IMR-90 (cell line): Measurements from ENCODE around the gene TJP1. TPM values are rescaled to one million over a fixed set of nuclear protein-coding genes. Genes with fewer than 3 reads are reported as not detected.

ENCODE experiments used
- ATAC-seq: fragments of 200-7000 bp; cut with Tn5 transposase; 2 replicates; pipeline ENCODE4 v1.9.1; 2020; ENCODE audit warnings: low read depth, mild to moderate bottlenecking, moderate library complexity
- BruUV-seq: library from RNA; stranded (reverse); fragments of 400-500 nt; replicated peaks from 2 replicates; lab custom pipeline; 2021; lab: Mats Ljungman, UMichigan
- CTCF ChIA-PET: fragments of 300-600 bp; formaldehyde crosslinking; extraction: SDS; loops from one replicate; lab custom pipeline; 2021; ENCODE audit warnings: antibody characterized with exemption; lab: Yijun Ruan, JAX
- POLR2A ChIA-PET: fragments of 300-600 bp; sonication (Branson Sonifier 250); formaldehyde crosslinking; loops from one replicate; lab custom pipeline; 2022; ENCODE audit warnings: antibody characterized with exemption; ENCODE audit not compliant: unreplicated experiment; lab: Charles Lee
- DNase-seq: peaks from one replicate; pipeline ENCODE4 v3.0.0; 2013
- H2AFZ ChIP-seq: replicated peaks from 2 replicates; pipeline ENCODE3; 2013; ENCODE audit warnings: low read length, mild to moderate bottlenecking; ENCODE audit not compliant: poor library complexity
- H2AK5ac ChIP-seq: 2 replicates; pipeline ENCODE4 v1.6.1; 2013; ENCODE audit warnings: low read depth, low read length, inconsistent platforms
- H2AK9ac ChIP-seq: replicated peaks from 2 replicates; pipeline ENCODE3; 2013; ENCODE audit warnings: mild to moderate bottlenecking, low read depth, low read length, moderate library complexity; ENCODE audit not compliant: poor library complexity
- H2BK120ac ChIP-seq: 2 replicates; pipeline ENCODE4 v1.6.1; 2013; ENCODE audit warnings: low read depth, low read length, inconsistent platforms
- H2BK15ac ChIP-seq: 3 replicates; pipeline ENCODE4 v1.6.1; 2013; ENCODE audit warnings: low read depth, low read length, inconsistent platforms
- H2BK20ac ChIP-seq: 2 replicates; pipeline ENCODE4 v1.6.1; 2013; ENCODE audit warnings: low read depth, mild to moderate bottlenecking, inconsistent platforms, low read length, moderate library complexity
- H2BK5ac ChIP-seq: 2 replicates; pipeline ENCODE4 v1.6.1; 2013; ENCODE audit warnings: mild to moderate bottlenecking, low read depth, low read length, inconsistent platforms; ENCODE audit not compliant: poor library complexity, severe bottlenecking
- H3K14ac ChIP-seq: replicated peaks from 2 replicates; pipeline ENCODE4 v1.6.1; 2013; ENCODE audit warnings: low read depth, low read length, inconsistent platforms
- H3K18ac ChIP-seq: 2 replicates; pipeline ENCODE4 v1.6.1; 2013; ENCODE audit warnings: low read depth, low read length, control low read depth
- H3K23ac ChIP-seq: 2 replicates; pipeline ENCODE4 v1.6.1; 2013; ENCODE audit warnings: low read depth, low read length, inconsistent platforms
- H3K27ac ChIP-seq: 2 replicates; pipeline ENCODE4 v1.5.1; 2013; ENCODE audit warnings: mild to moderate bottlenecking, control low read depth, low read length; ENCODE audit not compliant: insufficient read depth
- H3K27me3 ChIP-seq: 2 replicates; pipeline ENCODE4 v1.6.1; 2013; ENCODE audit warnings: low read length; ENCODE audit not compliant: control insufficient read depth, insufficient read depth
- H3K36me3 ChIP-seq: 2 replicates; pipeline ENCODE4 v1.6.1; 2013; ENCODE audit warnings: low read length, mixed read lengths; ENCODE audit not compliant: control insufficient read depth, insufficient read depth
- H3K4ac ChIP-seq: 2 replicates; pipeline ENCODE4 v1.6.1; 2013; ENCODE audit warnings: low read depth, low read length, inconsistent platforms
- H3K4me1 ChIP-seq: 2 replicates; pipeline ENCODE4 v1.6.1; 2013; ENCODE audit warnings: low read length, mixed read lengths; ENCODE audit not compliant: control insufficient read depth, insufficient read depth
- H3K4me2 ChIP-seq: 2 replicates; pipeline ENCODE4 v1.6.1; 2013; ENCODE audit warnings: low read depth, mild to moderate bottlenecking, control low read depth, low read length, moderate library complexity
- H3K4me3 ChIP-seq: 2 replicates; pipeline ENCODE4 v1.5.1; 2013; ENCODE audit warnings: low read depth, mild to moderate bottlenecking, control low read depth, low read length, moderate library complexity; ENCODE audit not compliant: insufficient read depth
- H3K56ac ChIP-seq: 2 replicates; pipeline ENCODE4 v1.6.1; 2013; ENCODE audit warnings: low read length, inconsistent platforms; ENCODE audit not compliant: insufficient read depth; ENCODE audit errors: extremely low read depth
- H3K79me1 ChIP-seq, 2 experiments: 2 replicates each; pipeline ENCODE4 v1.6.1; 2013; ENCODE audit warnings: low read length in 2 of 2, inconsistent platforms in 1 of 2, low read depth in 1 of 2
- H3K9ac ChIP-seq: 2 replicates; pipeline ENCODE4 v1.6.1; 2013; ENCODE audit warnings: low read depth, low read length, control low read depth
- H3K9me1 ChIP-seq: 2 replicates; pipeline ENCODE4 v1.6.1; 2013; ENCODE audit warnings: low read length, inconsistent platforms; ENCODE audit not compliant: insufficient read depth
- H3K9me3 ChIP-seq: 2 replicates; pipeline ENCODE4 v1.6.1; 2013; ENCODE audit warnings: low read length; ENCODE audit not compliant: control insufficient read depth, insufficient read depth
- H4K20me1 ChIP-seq: 2 replicates; pipeline ENCODE4 v1.6.1; 2013; ENCODE audit warnings: low read length, inconsistent platforms; ENCODE audit not compliant: insufficient read depth
- H4K5ac ChIP-seq: 2 replicates; pipeline ENCODE4 v1.6.1; 2013; ENCODE audit warnings: mild to moderate bottlenecking, low read depth, low read length, control low read depth
- H4K8ac ChIP-seq, 2 experiments: 2 replicates each; pipeline ENCODE4 v1.6.1; 2013; ENCODE audit warnings: low read depth in 2 of 2, low read length in 2 of 2, control low read depth in 1 of 2, inconsistent platforms in 1 of 2
- H4K91ac ChIP-seq: 2 replicates; pipeline ENCODE4 v1.6.1; 2013; ENCODE audit warnings: low read depth, low read length, inconsistent platforms; ENCODE audit not compliant: insufficient read depth
- CEBPB ChIP-seq: IDR thresholded peaks from 2 replicates; pipeline ENCODE4 v1.6.1; 2012; ENCODE audit warnings: low read depth, low read length, improper control_type of control experiment
- CHD1 ChIP-seq: IDR thresholded peaks from 2 replicates; pipeline ENCODE4 v1.6.1; 2012; ENCODE audit warnings: low read depth, low read length, improper control_type of control experiment
- MAFK ChIP-seq: IDR thresholded peaks from 2 replicates; pipeline ENCODE4 v1.6.1; 2012; ENCODE audit warnings: low read depth, low read length, improper control_type of control experiment
- MAZ ChIP-seq: IDR thresholded peaks from 2 replicates; pipeline ENCODE4 v1.6.1; 2012; ENCODE audit warnings: low read depth, mild to moderate bottlenecking, low read length, improper control_type of control experiment, moderate library complexity, borderline replicate concordance
- NFE2L2 ChIP-seq: fragments of 150-350 bp; IDR thresholded peaks from 2 replicates; pipeline ENCODE4 v1.6.1; 2016; ENCODE audit warnings: low read depth, mild to moderate bottlenecking, low read length
- RCOR1 ChIP-seq: IDR thresholded peaks from 2 replicates; pipeline ENCODE4 v1.6.1; 2012; ENCODE audit warnings: mild to moderate bottlenecking, low read length, improper control_type of control experiment; ENCODE audit not compliant: insufficient replicate concordance
- USF2 ChIP-seq: fragments of 150-350 bp; IDR thresholded peaks from 2 replicates; pipeline ENCODE4 v1.6.1; 2017; ENCODE audit warnings: mild to moderate bottlenecking, antibody characterized with exemption, low read length, low read depth
- WGBS, 2 experiments: methylation state at CpG; one replicate each; pipeline versions ENCODE4 v1.1.5 to v1.1.7; 2013; ENCODE audit warnings: missing lambda C conversion rate in 2 of 2; ENCODE audit not compliant: insufficient read length in 1 of 2; ENCODE audit errors: extremely low coverage in 2 of 2; 5-methylcytosine and 5-hydroxymethylcytosine counted together
- dilution Hi-C: fragments of 300-500 bp; cut with HindIII; formaldehyde crosslinking; loops from one replicate; pipeline ENCODE4 v1.14.3; 2018; ENCODE audit warnings: low sequenced_read_pairs; ENCODE audit not compliant: unreplicated experiment
- in situ Hi-C: fragments of 300-500 bp; cut with MboI; formaldehyde crosslinking; loops from 3 replicates; pipeline ENCODE4 v1.14.3; 2019; ENCODE audit warnings: low sequenced_read_pairs, inconsistent platforms, mixed read lengths
- intact Hi-C: fragments of 100-400 bp; cut with micrococcal nuclease; formaldehyde crosslinking; loops from 2 replicates; pipeline ENCODE4 v1.10.0; 2022
- polyA plus RNA-seq, 3 experiments: library from polyadenylated mRNA; depleted of rRNA; stranded (reverse); fragments of >200 nt; gene quantifications; 2 replicates each; pipeline ENCODE4 v1.2.3, GENCODE V29; 2012; ENCODE audit warnings: low replicate concordance in 1 of 3
- total RNA-seq: library from RNA; depleted of rRNA; stranded (reverse); fragments of >200 nt; gene quantifications from 2 replicates; pipeline ENCODE4 v1.2.3, GENCODE V29; 2012
- TF ChIP-seq, protein P1 (sequence below): conservative IDR thresholded peaks from 2 replicates; pipeline ENCODE4 v1.5.1; 2012; ENCODE audit warnings: mild to moderate bottlenecking, low read depth, low read length, improper control_type of control experiment

The TJP1 gene
- total and polyA plus RNA-seq, 2 of the 4 experiments (the other 2 are of a cell fraction): 42.2 to 43.4 TPM

GRCh38 chr15:29773000-29773399, 49.3 kb downstream of the TJP1 start:
- ATAC-seq (no peak), DNase-seq (no peak)
- H3K79me1 ChIP-seq: peaks cover 15 to 59% of the 10 kb centered on the region in 2 experiments
- H3K9me3 ChIP-seq: no peaks in the 10 kb centered on the region
- BruUV-seq: no TSS peak
- no peak overlapping the region for H4K5ac ChIP-seq
- H4K20me1 ChIP-seq: peaks cover 22% of the 10 kb centered on the region; the same call in 1 of the 2 replicates
- H3K18ac ChIP-seq: no peak overlapping the region
- dilution Hi-C loops (no loop called here), intact Hi-C loops (no loop called here), in situ Hi-C loops (no loop called here)
- no peak overlapping the region for H3K9ac ChIP-seq
- 0 out of 3 replicates have a peak overlapping the region, but pooled peaks have one; percentile 20 for H2BK15ac ChIP-seq
- peaks cover 8% of the 10 kb centered on the region for H3K36me3 ChIP-seq
- H2BK120ac ChIP-seq: no peak overlapping the region
- no peaks in the 10 kb centered on the region for H3K27me3 ChIP-seq
- no peak overlapping the region for H3K4me2 ChIP-seq
- 0 out of 2 replicates have a peak overlapping the region, but pooled peaks have one; percentile 29 for H3K14ac ChIP-seq
- no peak overlapping the region for H4K91ac ChIP-seq
- no peak overlapping the region for H3K4me3 ChIP-seq
- 0 out of 2 replicates have a peak overlapping the region, but pooled peaks have one; percentile 61 for H2AK5ac ChIP-seq
- no CpG with 5 or more reads among the region's 4 CpGs for WGBS, 2 experiments
- peaks cover 5% of the 10 kb centered on the region; the same call in 1 of the 2 replicates for H3K4me1 ChIP-seq
- no peak overlapping the region for H3K4ac ChIP-seq
- H3K56ac ChIP-seq: no peak overlapping the region
- CTCF ChIA-PET: no interaction called here
- POLR2A ChIA-PET: no interaction called here
- no peak overlapping the region; the same call in 1 of the 2 replicates for H2BK20ac ChIP-seq
- H2AK9ac ChIP-seq: peak overlapping the region; percentile 60
- no peak overlapping the region for H2BK5ac ChIP-seq
- TF ChIP-seq MAFK (no peak), RCOR1 (no peak), NFE2L2 (no peak), MAZ (no peak), USF2 (no peak), CEBPB (no peak), CHD1 (no peak)
- TF ChIP-seq, protein P1, sequence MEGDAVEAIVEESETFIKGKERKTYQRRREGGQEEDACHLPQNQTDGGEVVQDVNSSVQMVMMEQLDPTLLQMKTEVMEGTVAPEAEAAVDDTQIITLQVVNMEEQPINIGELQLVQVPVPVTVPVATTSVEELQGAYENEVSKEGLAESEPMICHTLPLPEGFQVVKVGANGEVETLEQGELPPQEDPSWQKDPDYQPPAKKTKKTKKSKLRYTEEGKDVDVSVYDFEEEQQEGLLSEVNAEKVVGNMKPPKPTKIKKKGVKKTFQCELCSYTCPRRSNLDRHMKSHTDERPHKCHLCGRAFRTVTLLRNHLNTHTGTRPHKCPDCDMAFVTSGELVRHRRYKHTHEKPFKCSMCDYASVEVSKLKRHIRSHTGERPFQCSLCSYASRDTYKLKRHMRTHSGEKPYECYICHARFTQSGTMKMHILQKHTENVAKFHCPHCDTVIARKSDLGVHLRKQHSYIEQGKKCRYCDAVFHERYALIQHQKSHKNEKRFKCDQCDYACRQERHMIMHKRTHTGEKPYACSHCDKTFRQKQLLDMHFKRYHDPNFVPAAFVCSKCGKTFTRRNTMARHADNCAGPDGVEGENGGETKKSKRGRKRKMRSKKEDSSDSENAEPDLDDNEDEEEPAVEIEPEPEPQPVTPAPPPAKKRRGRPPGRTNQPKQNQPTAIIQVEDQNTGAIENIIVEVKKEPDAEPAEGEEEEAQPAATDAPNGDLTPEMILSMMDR: no peak
- peak overlapping the region; percentile 73; the same call in 1 of the 2 replicates for H3K23ac ChIP-seq
- peak overlapping the region in 1 of 2 experiments; percentile 48; a peak in 1 of 4 replicates for H4K8ac ChIP-seq
- H3K27ac ChIP-seq: no peak overlapping the region
- H3K9me1 ChIP-seq: peaks cover 18% of the 10 kb centered on the region
- no peak overlapping the region for H2AFZ ChIP-seq
